ENCODE data around the gene OR10H2.

Gene OR10H2

DNA sequence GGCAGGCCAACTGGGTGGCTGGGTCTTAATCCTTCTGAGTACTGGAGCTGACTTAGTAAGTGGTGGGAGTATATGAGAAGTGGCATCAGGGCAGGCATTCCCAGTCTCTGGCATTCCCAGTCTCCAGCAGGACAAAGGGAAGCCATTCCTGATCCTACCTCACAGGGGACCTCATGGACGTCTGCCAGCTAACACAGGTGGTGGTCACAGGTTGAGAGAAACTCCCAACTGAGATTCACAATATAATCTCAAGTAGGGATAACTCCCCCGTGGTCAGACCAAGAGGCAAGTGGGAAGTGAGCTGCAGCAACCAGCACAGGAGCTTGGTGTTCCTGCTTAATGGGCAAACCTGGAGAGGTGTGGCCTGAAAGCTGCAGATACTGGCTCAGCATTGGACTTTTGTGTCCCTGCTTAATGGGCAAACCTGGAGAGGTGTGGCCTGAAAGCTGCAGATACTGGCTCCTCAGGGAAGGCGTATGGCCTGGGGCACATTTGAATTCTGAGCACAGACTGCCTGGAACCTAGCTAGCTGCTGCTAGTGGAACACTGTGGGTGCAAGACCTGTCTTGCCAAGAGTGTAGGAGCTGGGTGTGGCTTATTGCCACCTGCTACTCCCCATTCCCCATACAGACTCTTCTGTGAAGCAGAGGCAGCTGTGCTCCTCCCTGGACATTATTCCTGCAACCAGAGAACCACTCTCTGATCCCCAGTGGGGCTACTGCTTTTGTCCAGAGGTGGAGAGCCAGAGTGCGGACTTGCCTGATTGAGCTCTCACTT, 25.9 kb upstream of the OR10H2 start:
- ChIA-PET POLR2A (no interaction called here), CTCF (interaction anchor here (0.6 kb wide), 1 partner anchor 374 kb away, joined by 3 read pairs; no protein-coding TSS in a partner anchor)
- TF ChIP-seq, protein P1, sequence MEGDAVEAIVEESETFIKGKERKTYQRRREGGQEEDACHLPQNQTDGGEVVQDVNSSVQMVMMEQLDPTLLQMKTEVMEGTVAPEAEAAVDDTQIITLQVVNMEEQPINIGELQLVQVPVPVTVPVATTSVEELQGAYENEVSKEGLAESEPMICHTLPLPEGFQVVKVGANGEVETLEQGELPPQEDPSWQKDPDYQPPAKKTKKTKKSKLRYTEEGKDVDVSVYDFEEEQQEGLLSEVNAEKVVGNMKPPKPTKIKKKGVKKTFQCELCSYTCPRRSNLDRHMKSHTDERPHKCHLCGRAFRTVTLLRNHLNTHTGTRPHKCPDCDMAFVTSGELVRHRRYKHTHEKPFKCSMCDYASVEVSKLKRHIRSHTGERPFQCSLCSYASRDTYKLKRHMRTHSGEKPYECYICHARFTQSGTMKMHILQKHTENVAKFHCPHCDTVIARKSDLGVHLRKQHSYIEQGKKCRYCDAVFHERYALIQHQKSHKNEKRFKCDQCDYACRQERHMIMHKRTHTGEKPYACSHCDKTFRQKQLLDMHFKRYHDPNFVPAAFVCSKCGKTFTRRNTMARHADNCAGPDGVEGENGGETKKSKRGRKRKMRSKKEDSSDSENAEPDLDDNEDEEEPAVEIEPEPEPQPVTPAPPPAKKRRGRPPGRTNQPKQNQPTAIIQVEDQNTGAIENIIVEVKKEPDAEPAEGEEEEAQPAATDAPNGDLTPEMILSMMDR (IDR thresholded peaks at IDR 0.05; ENCODE audit: insufficient read depth, low read length, missing control alignments), result no peak
- no peak for DNase-seq (ENCODE audit: low read depth, low spot score)
- no peak overlapping the region for H3K4me3 ChIP-seq (ENCODE audit: low read depth, low read length)

DNA sequence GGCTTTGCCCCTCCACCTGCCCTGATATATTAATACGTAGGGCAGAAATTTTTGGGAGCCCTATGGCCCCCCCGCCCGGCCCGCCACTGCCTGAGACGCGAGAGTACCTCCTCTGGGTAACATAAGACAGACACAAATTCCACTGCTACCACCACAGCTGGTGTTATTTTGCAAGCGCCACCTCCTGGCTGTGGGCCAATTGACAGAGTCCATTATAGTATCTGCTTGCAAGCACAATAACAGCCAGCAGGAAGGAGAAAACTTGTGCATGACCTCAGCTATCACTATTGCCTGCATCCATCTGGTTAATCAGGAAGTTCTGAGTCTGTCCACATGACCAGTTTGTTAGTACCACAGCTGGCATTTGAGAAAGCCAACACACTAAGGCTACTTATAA, 25.3 kb upstream of the OR10H2 start:
- peak; percentile 2 for DNase-seq (ENCODE audit: low read depth, low spot score)
- H3K4me3 ChIP-seq (ENCODE audit: low read depth, low read length), result no peak overlapping the region
- TF ChIP-seq, protein P1 (IDR thresholded peaks at IDR 0.05; ENCODE audit: insufficient read depth, low read length, missing control alignments), result no peak
- ChIA-PET POLR2A (no interaction called here), CTCF (interaction anchor here (0.6 kb wide), 1 partner anchor 375 kb away, joined by 3 read pairs; no protein-coding TSS in a partner anchor)

DNA sequence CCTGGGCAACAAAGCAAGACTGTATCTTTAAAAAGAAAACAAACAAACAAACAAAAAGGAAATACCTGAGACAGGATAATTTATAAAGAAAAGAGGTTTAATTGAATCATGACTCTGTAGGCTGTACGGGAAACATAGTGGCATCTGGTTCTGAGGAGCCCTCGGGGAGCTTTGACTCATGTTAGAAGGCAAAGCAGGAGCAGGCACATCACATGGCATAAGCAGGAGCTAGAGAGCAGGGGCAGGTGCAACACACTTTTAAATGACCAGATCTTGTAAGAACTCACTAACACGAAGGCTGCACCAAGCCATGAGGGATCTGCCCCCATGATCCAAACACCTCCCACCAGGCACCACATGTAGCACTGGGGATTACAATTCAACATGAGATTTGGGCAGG, 13.2 kb upstream of the OR10H2 start:
- TF ChIP-seq, protein P1 (IDR thresholded peaks at IDR 0.05; ENCODE audit: insufficient read depth, low read length, missing control alignments), result no peak
- ChIA-PET POLR2A (no interaction called here), CTCF (no interaction called here)
- no peak for DNase-seq (ENCODE audit: low read depth, low spot score)
- H3K4me3 ChIP-seq (ENCODE audit: low read depth, low read length), result no peak overlapping the region

DNA sequence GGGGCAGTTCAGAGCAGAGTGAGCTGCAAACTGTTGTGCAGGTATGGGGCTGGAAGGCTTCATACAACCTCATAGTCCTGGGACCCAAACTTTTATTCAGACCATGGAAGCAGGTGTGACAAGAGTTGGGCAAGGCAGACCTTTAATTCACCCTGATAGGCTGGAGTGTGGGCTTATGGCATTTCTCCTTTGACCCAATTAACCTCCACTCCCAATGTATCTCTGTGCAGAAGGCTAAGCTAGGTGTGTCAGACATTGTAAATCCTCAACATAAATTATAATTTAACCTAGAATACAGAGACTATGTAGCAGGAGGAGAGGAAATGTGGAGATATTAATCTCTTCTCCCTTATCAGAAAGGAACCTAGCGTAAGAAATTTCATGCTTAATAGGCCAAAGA, 12.2 kb upstream of the OR10H2 start:
- DNase-seq (ENCODE audit: low read depth, low spot score), result no peak
- TF ChIP-seq, protein P1 (IDR thresholded peaks at IDR 0.05; ENCODE audit: insufficient read depth, low read length, missing control alignments), result no peak
- no peak overlapping the region for H3K4me3 ChIP-seq (ENCODE audit: low read depth, low read length)
- CTCF ChIA-PET, result no interaction called here
- POLR2A ChIA-PET, result no interaction called here

DNA sequence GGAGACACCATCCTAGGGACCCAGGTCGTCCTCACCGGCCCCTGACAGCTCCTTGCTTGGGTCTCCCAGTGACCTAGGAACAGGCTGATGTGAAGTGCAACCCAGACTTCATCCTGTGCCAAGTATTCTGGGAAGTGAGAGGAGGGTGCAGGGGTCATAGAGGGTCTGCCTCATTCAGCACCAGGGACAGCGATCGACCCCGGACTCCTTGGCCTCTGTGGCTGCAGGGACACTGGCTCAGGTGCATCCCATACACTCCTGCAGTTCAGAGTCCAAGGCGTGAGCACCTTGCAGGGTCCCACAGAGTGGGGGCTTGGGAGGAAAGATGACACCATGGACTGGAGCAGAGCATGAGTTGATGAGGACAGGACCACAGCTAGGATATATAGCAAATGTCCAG, 10.0 kb upstream of the OR10H2 start:
- CTCF ChIA-PET, result no interaction called here
- no peak overlapping the region for H3K4me3 ChIP-seq (ENCODE audit: low read depth, low read length)
- no peak for DNase-seq (ENCODE audit: low read depth, low spot score)
- POLR2A ChIA-PET, result no interaction called here
- TF ChIP-seq, protein P1 (IDR thresholded peaks at IDR 0.05; ENCODE audit: insufficient read depth, low read length, missing control alignments), result no peak

DNA sequence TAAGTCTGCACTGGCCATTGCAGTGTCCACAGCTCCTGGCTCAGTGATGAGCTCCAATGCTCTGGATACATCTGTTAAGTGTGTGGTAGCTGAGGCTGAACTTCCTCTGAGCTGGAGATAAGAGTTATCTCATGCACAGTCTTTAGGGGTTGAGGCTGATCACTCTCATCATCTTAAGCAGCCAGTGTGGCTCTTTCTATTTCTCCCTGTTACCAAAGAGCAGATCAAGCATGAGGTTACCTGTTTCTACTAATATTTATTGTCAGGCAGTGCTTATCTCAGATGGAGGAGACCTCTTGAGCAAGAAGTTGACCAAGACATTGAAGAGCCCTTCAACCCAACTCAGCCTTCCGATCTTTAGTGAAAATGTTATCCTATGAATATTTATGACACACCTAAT, 6.6 kb upstream of the OR10H2 start:
- POLR2A ChIA-PET, result no interaction called here
- TF ChIP-seq, protein P1 (IDR thresholded peaks at IDR 0.05; ENCODE audit: insufficient read depth, low read length, missing control alignments), result no peak
- no peak overlapping the region for H3K4me3 ChIP-seq (ENCODE audit: low read depth, low read length)
- no peak for DNase-seq (ENCODE audit: low read depth, low spot score)
- CTCF ChIA-PET, result no interaction called here

Measured in AG04449 (cell line).